Articular chondrocyte of knee joint (primary cell): ENCODE measurements around the gene FXR2. TPM values are rescaled to one million over a fixed set of nuclear protein-coding genes. Genes with fewer than 3 reads are reported as not detected.

Experiments used
- small RNA-seq: library from RNA; depleted of rRNA; stranded (forward); fragments of <200 nt; gene quantifications from one replicate; pipeline ENCODE3, GENCODE V24; 2012
- total RNA-seq: library from RNA; depleted of rRNA; stranded (reverse); fragments of >200 nt; gene quantifications from 2 replicates; pipeline ENCODE4 v1.2.3, GENCODE V29; 2012

The FXR2 gene
- total RNA-seq: 26.9 and 28.2 TPM in 2 replicates

GRCh38 chr17:7614425-7615264, at the start of gene FXR2:
Gene FXR2 (minus strand): TSS chr17:7614897. CDS start chr17:7614532, 365 bp downstream.

GRCh38 chr17:7650509-7651096, 35.9 kb upstream of the FXR2 start, which contains the start of gene ATP1B2:
Gene ATP1B2 (plus strand): TSS chr17:7650926. CDS start chr17:7651519, 593 bp downstream.

GRCh38 chr17:7629939-7630571, 15.4 kb upstream of the FXR2 start, which contains the start of gene SHBG:
Gene SHBG (plus strand): TSS chr17:7630135. CDS start chr17:7630173, 38 bp downstream.

GRCh38 chr17:7627250-7628121, 12.8 kb upstream of the FXR2 start, which contains the start of gene SAT2:
Gene SAT2 (minus strand): TSS chr17:7627821. CDS start chr17:7627635, 186 bp downstream.

GRCh38 chr17:7589891-7590691, 24.6 kb downstream of the FXR2 start, which contains the start of gene SOX15:
Gene SOX15 (minus strand): TSS chr17:7590094. CDS start chr17:7589676, 418 bp downstream.

GRCh38 chr17:7583253-7584109, 31.2 kb downstream of the FXR2 start, which contains the start of gene MPDU1:
Gene MPDU1 (plus strand): TSS chr17:7583852. CDS start chr17:7583863, 11 bp downstream.

GRCh38 chr17:7579001-7579833, 35.5 kb downstream of the FXR2 start, which contains the start of gene CD68:
Gene CD68 (plus strand): TSS chr17:7579638. CDS start chr17:7579678, 40 bp downstream.

GRCh38 chr17:7561589-7562207, 53.0 kb downstream of the FXR2 start, which contains the start of gene SENP3:
Gene SENP3 (plus strand): TSS chr17:7561919. CDS start chr17:7563077, 1,158 bp downstream.

GRCh38 chr17:7558544-7559319, 56.0 kb downstream of the FXR2 start, which contains the start of gene TNFSF13:
Gene TNFSF13 (plus strand): TSS chr17:7558750. CDS start chr17:7559040, 290 bp downstream.

GRCh38 chr17:7548585-7549400, 65.9 kb downstream of the FXR2 start, which contains the start of gene TNFSF12:
Gene TNFSF12 (plus strand): TSS chr17:7549058. CDS start chr17:7549154, 96 bp downstream.

Small RNA genes lying within 50 kb of the gene (small RNA-seq; reads per million reads assigned to genes)
- gene CD68 (not detected), gene SNORA48 (not detected), gene SNORD10 (not detected)

Other genes with a start within 250 kb of the FXR2 start
- gene TNK1, start 233.8 kb downstream of the FXR2 start, total RNA-seq: 4.1 and 4.6 TPM in 2 replicates
- 19.6 and 21.7 TPM in 2 replicates for gene PLSCR3, start 220.4 kb downstream of the FXR2 start, total RNA-seq
- 30.4 and 56.3 TPM in 2 replicates for gene TMEM256, start 210.8 kb downstream of the FXR2 start, total RNA-seq
- gene NLGN2, start 207.1 kb downstream of the FXR2 start, total RNA-seq: 6.9 and 8.6 TPM in 2 replicates
- gene SPEM1, start 194.6 kb downstream of the FXR2 start, total RNA-seq: not detected in 2 replicates
- gene SPEM2, start 189.3 kb downstream of the FXR2 start, total RNA-seq: not detected in 2 replicates
- not detected in 2 replicates for gene SPEM3, start 186.0 kb downstream of the FXR2 start, total RNA-seq
- gene TMEM102, start 179.5 kb downstream of the FXR2 start, total RNA-seq: 2.5 and 2.8 TPM in 2 replicates
- gene FGF11, start 175.4 kb downstream of the FXR2 start, total RNA-seq: 0.76 and 0.91 TPM in 2 replicates
- 5.2 and 5.4 TPM in 2 replicates for gene CHRNB1, start 169.8 kb downstream of the FXR2 start, total RNA-seq
- gene ZBTB4, start 135.3 kb downstream of the FXR2 start, total RNA-seq: 40.2 and 41.4 TPM in 2 replicates
- not detected in 2 replicates for gene SLC35G6, start 133.5 kb downstream of the FXR2 start, total RNA-seq
- 85.8 and 100.0 TPM in 2 replicates for gene POLR2A, start 130.5 kb downstream of the FXR2 start, total RNA-seq
- gene TNFSF12, start 65.8 kb downstream of the FXR2 start, total RNA-seq: 11.6 and 16.1 TPM in 2 replicates
- 4.5 and 5.0 TPM in 2 replicates for gene TNFSF13, start 56.1 kb downstream of the FXR2 start, total RNA-seq
- 46.4 and 48.1 TPM in 2 replicates for gene SENP3, start 53.0 kb downstream of the FXR2 start, total RNA-seq
- gene CD68, start 35.3 kb downstream of the FXR2 start, total RNA-seq: 102 and 116 TPM in 2 replicates
- gene MPDU1, start 31.0 kb downstream of the FXR2 start, total RNA-seq: 93.2 and 97.4 TPM in 2 replicates
- gene SOX15, start 24.8 kb downstream of the FXR2 start, total RNA-seq: 0.11 and 0.26 TPM in 2 replicates
- gene SAT2, start 12.9 kb upstream of the FXR2 start, total RNA-seq: 41.3 and 41.4 TPM in 2 replicates
- 1.3 TPM in 1 of 2 replicates, not detected in the other for gene SHBG, start 15.2 kb upstream of the FXR2 start, total RNA-seq
- not detected in 2 replicates for gene ATP1B2, start 36.0 kb upstream of the FXR2 start, total RNA-seq
- 40.6 and 40.8 TPM in 2 replicates for gene TP53, start 72.6 kb upstream of the FXR2 start, total RNA-seq
- 4.1 and 4.4 TPM in 2 replicates for gene WRAP53, start 73.6 kb upstream of the FXR2 start, total RNA-seq
- 0.54 and 0.91 TPM in 2 replicates for gene EFNB3, start 90.3 kb upstream of the FXR2 start, total RNA-seq
- gene DNAH2, start 102.8 kb upstream of the FXR2 start, total RNA-seq: 0.11 and 0.13 TPM in 2 replicates
- gene KDM6B, start 219.3 kb upstream of the FXR2 start, total RNA-seq: 3.1 and 5.7 TPM in 2 replicates
- 0.39 and 1.2 TPM in 2 replicates for gene TMEM88, start 240.2 kb upstream of the FXR2 start, total RNA-seq
- gene NAA38, start 242.7 kb upstream of the FXR2 start, total RNA-seq: 32.9 and 34.7 TPM in 2 replicates
- 10.2 and 13.1 TPM in 2 replicates for gene CYB5D1, start 243.1 kb upstream of the FXR2 start, total RNA-seq